Mucosa of rectum (tissue), 2 donors: ENCODE measurements around the gene RMP24.
"Not testable (repeated sequence)": the region's sequence is repeated elsewhere in the genome, so short reads cannot be mapped to it uniquely, and the experiment has no call there.

Source experiments
- H3K27ac ChIP-seq, 2 donors: one replicate each; pipeline ENCODE4 v1.7.0; 2013; ENCODE audit warnings: inconsistent platforms in 2 of 2, low read depth in 2 of 2, low read length in 2 of 2
- H3K27me3 ChIP-seq, 2 donors: one replicate each; pipeline ENCODE4 v1.7.0; 2013; ENCODE audit warnings: low read length in 2 of 2; ENCODE audit not compliant: control insufficient read depth in 2 of 2, insufficient read depth in 2 of 2
- H3K36me3 ChIP-seq, 2 donors: one replicate each; pipeline ENCODE4 v1.7.0; 2013; ENCODE audit warnings: low read length in 2 of 2; ENCODE audit not compliant: control insufficient read depth in 2 of 2, insufficient read depth in 2 of 2
- H3K4me1 ChIP-seq, 2 donors: one replicate each; pipeline ENCODE4 v1.7.0; 2013; ENCODE audit warnings: low read length in 2 of 2, mild to moderate bottlenecking in 1 of 2; ENCODE audit not compliant: control insufficient read depth in 2 of 2, insufficient read depth in 2 of 2
- H3K4me3 ChIP-seq, 2 donors: one replicate each; pipeline ENCODE4 v1.7.0; 2013; ENCODE audit warnings: low read length in 2 of 2
- H3K9ac ChIP-seq, 2 donors: one replicate each; pipeline ENCODE4 v1.7.0; 2013; ENCODE audit warnings: low read length in 2 of 2, low read depth in 1 of 2, mild to moderate bottlenecking in 1 of 2
- H3K9me3 ChIP-seq, 2 donors: one replicate each; pipeline ENCODE4 v1.7.0; 2013; ENCODE audit warnings: low read length in 2 of 2; ENCODE audit not compliant: control insufficient read depth in 2 of 2
- donor health status: healthy.
- donor health status: Normal muscosa, but diverticular disease.

RMP24 gene

GRCh38 chr18:35962320-35962719 lies 10.2 kb upstream of the RMP24 start:
- Histone ChIP-seq H3K36me3 (no peaks in the 10 kb centered on the region), H3K27me3 (no peaks in the 10 kb centered on the region), H3K9ac (no peak overlapping the region), H3K4me3 (no peak overlapping the region), H3K4me1 (no peaks in the 10 kb centered on the region), H3K9me3 (no peaks in the 10 kb centered on the region), H3K27ac (no peak overlapping the region)

- H3K27me3 ChIP-seq = no peaks in the 10 kb centered on the region
- no peaks in the 10 kb centered on the region for H3K4me1 ChIP-seq
- H3K9me3 ChIP-seq = no peaks in the 10 kb centered on the region
- H3K27ac ChIP-seq = no peak overlapping the region
- H3K36me3 ChIP-seq = no peaks in the 10 kb centered on the region
- no peak overlapping the region for H3K4me3 ChIP-seq
- no peak overlapping the region for H3K9ac ChIP-seq
Measured at GRCh38 chr18:35964319-35964718, 8.2 kb upstream of the RMP24 start.

- H3K36me3 ChIP-seq, H3K27ac ChIP-seq, H3K9me3 ChIP-seq, H3K4me3 ChIP-seq, H3K27me3 ChIP-seq, H3K9ac ChIP-seq, H3K4me1 ChIP-seq: not testable (repeated sequence)
Measured at GRCh38 chr18:35967866-35968265, 4.6 kb upstream of the RMP24 start.

GRCh38 chr18:35968278-35968880 lies 4.1 kb upstream of the RMP24 start:
- Histone ChIP-seq H3K27ac (no peak overlapping the region), H3K9me3 (no peaks in the 10 kb centered on the region), H3K9ac (no peak overlapping the region), H3K4me1 (peaks cover 5 to 9% of the 10 kb centered on the region in 2 donors), H3K36me3 (no peaks in the 10 kb centered on the region), H3K4me3 (no peak overlapping the region), H3K27me3 (no peaks in the 10 kb centered on the region)

GRCh38 chr18:35969676-35970075 lies 2.8 kb upstream of the RMP24 start:
- no peak overlapping the region for H3K9ac ChIP-seq
- no peak overlapping the region for H3K4me3 ChIP-seq
- no peaks in the 10 kb centered on the region for H3K27me3 ChIP-seq
- H3K27ac ChIP-seq = no peak overlapping the region
- H3K36me3 ChIP-seq = no peaks in the 10 kb centered on the region
- peaks cover 7 to 11% of the 10 kb centered on the region in 2 donors for H3K4me1 ChIP-seq
- no peaks in the 10 kb centered on the region for H3K9me3 ChIP-seq

GRCh38 chr18:35971661-35972196 lies 750 bp upstream of the RMP24 start:
- H3K4me3 ChIP-seq = peak overlapping the region; percentile 76 to 87
- peaks cover 4 to 7% of the 10 kb centered on the region in 2 donors for H3K36me3 ChIP-seq
- H3K4me1 ChIP-seq = peaks cover 7 to 11% of the 10 kb centered on the region in 2 donors
- no peaks in the 10 kb centered on the region for H3K27me3 ChIP-seq
- H3K9me3 ChIP-seq = no peaks in the 10 kb centered on the region
- H3K9ac ChIP-seq = peak overlapping the region; percentile 79 to 80
- peak overlapping the region; percentile 85 to 90 for H3K27ac ChIP-seq

GRCh38 chr18:35973650-35974049 lies 1.2 kb downstream of the RMP24 start:
- Histone ChIP-seq H3K27me3 (no peaks in the 10 kb centered on the region), H3K4me1 (peaks cover 7 to 11% of the 10 kb centered on the region in 2 donors), H3K9me3 (no peaks in the 10 kb centered on the region), H3K9ac (no peak overlapping the region), H3K36me3 (peaks cover 18 to 21% of the 10 kb centered on the region in 2 donors), H3K4me3 (peak overlapping the region; percentile 83 to 87), H3K27ac (no peak overlapping the region)

GRCh38 chr18:35974181-35974580 lies 1.7 kb downstream of the RMP24 start:
- H3K4me1 ChIP-seq = peaks cover 7 to 11% of the 10 kb centered on the region in 2 donors
- H3K4me3 ChIP-seq = no peak overlapping the region
- H3K9ac ChIP-seq = no peak overlapping the region
- no peaks in the 10 kb centered on the region for H3K27me3 ChIP-seq
- H3K27ac ChIP-seq = no peak overlapping the region
- H3K36me3 ChIP-seq = peaks cover 23 to 25% of the 10 kb centered on the region in 2 donors
- no peaks in the 10 kb centered on the region for H3K9me3 ChIP-seq

- Histone ChIP-seq H3K27ac (no peak overlapping the region), H3K9ac (no peak overlapping the region), H3K36me3 (peaks cover 43 to 45% of the 10 kb centered on the region in 2 donors), H3K27me3 (no peaks in the 10 kb centered on the region), H3K4me3 (no peak overlapping the region), H3K9me3 (no peaks in the 10 kb centered on the region), H3K4me1 (no peaks in the 10 kb centered on the region)
Measured at GRCh38 chr18:35979112-35979511, 6.6 kb downstream of the RMP24 start.

- Histone ChIP-seq H3K36me3 (peaks cover 33 to 38% of the 10 kb centered on the region in 2 donors), H3K27ac (no peak overlapping the region), H3K27me3 (no peaks in the 10 kb centered on the region), H3K4me1 (no peaks in the 10 kb centered on the region), H3K9me3 (no peaks in the 10 kb centered on the region), H3K9ac (no peak overlapping the region), H3K4me3 (no peak overlapping the region)
Measured at GRCh38 chr18:35982409-35983114, 10.1 kb downstream of the RMP24 start.
